Neuronal stem cell (in vitro differentiated cells): ENCODE measurements around the gene MYO16.

ENCODE experiments used
- DNase-seq: peaks from one replicate; pipeline ENCODE4 v3.0.0-alpha.2; 2013; ENCODE audit warnings: low spot score
- H2AFZ ChIP-seq: one replicate; pipeline ENCODE4 v1.6.1; 2013; ENCODE audit warnings: mild to moderate bottlenecking, low read length, inconsistent platforms
- H2AK5ac ChIP-seq: 2 replicates; pipeline ENCODE4 v1.6.1; 2013; ENCODE audit warnings: low read depth, mild to moderate bottlenecking, inconsistent platforms, low read length, moderate library complexity, mixed read lengths
- H2BK120ac ChIP-seq: 2 replicates; pipeline ENCODE4 v1.6.1; 2013; ENCODE audit warnings: low read depth, mild to moderate bottlenecking, inconsistent platforms, low read length, moderate library complexity, mixed read lengths
- H2BK12ac ChIP-seq: one replicate; pipeline ENCODE4 v1.6.1; 2013; ENCODE audit warnings: low read length, inconsistent platforms
- H2BK15ac ChIP-seq: 2 replicates; pipeline ENCODE4 v1.6.1; 2013; ENCODE audit warnings: mild to moderate bottlenecking, low read length, inconsistent platforms, mixed read lengths
- H2BK5ac ChIP-seq: one replicate; pipeline ENCODE4 v1.6.1; 2013; ENCODE audit warnings: inconsistent platforms, mild to moderate bottlenecking, low read length, moderate library complexity
- H3K14ac ChIP-seq: one replicate; pipeline ENCODE4 v1.6.1; 2013; ENCODE audit warnings: low read length, inconsistent platforms
- H3K18ac ChIP-seq: 2 replicates; pipeline ENCODE4 v1.6.1; 2013; ENCODE audit warnings: low read length, inconsistent platforms
- H3K23ac ChIP-seq: 2 replicates; pipeline ENCODE4 v1.6.1; 2013; ENCODE audit warnings: low read depth, mild to moderate bottlenecking, mixed read lengths, low read length, inconsistent platforms; ENCODE audit not compliant: poor library complexity
- H3K27ac ChIP-seq: replicated peaks from 3 replicates; pipeline ENCODE4 v1.5.1; 2013; ENCODE audit warnings: low read length, inconsistent platforms
- H3K27me3 ChIP-seq, 3 experiments: 2 replicates each; pipeline ENCODE4 v1.6.1; 2013; ENCODE audit warnings: low read length in 3 of 3, mild to moderate bottlenecking in 2 of 3, inconsistent platforms in 1 of 3, low read depth in 1 of 3, mixed read lengths in 1 of 3, moderate library complexity in 1 of 3; ENCODE audit not compliant: control insufficient read depth in 3 of 3, insufficient read depth in 3 of 3
- H3K36me3 ChIP-seq, 2 donors: replicated peaks in 1 of 2; 2 replicates each; pipeline ENCODE4 v1.6.1; 2013; ENCODE audit warnings: low read length in 2 of 2; ENCODE audit not compliant: control insufficient read depth in 2 of 2, insufficient read depth in 2 of 2
- H3K4ac ChIP-seq: 2 replicates; pipeline ENCODE4 v1.6.1; 2013; ENCODE audit warnings: inconsistent platforms, mild to moderate bottlenecking, low read length, moderate library complexity
- H3K4me1 ChIP-seq, 2 donors: 1 replicate in 1 of 2; 2 replicates in 1 of 2; pipeline ENCODE4 v1.6.1; 2013; ENCODE audit warnings: low read length in 2 of 2, low read depth in 1 of 2; ENCODE audit not compliant: control insufficient read depth in 2 of 2, insufficient read depth in 1 of 2
- H3K4me2 ChIP-seq: one replicate; pipeline ENCODE4 v1.6.1; 2013; ENCODE audit warnings: mild to moderate bottlenecking, low read length, inconsistent platforms; ENCODE audit not compliant: insufficient read depth, poor library complexity, severe bottlenecking
- H3K4me3 ChIP-seq, 2 donors: 2 replicates each; pipeline ENCODE4 v1.5.1; 2013; ENCODE audit warnings: low read length in 2 of 2, mild to moderate bottlenecking in 2 of 2, inconsistent platforms in 1 of 2, moderate library complexity in 1 of 2
- H3K79me1 ChIP-seq: one replicate; pipeline ENCODE4 v1.6.1; 2013; ENCODE audit warnings: low read depth, mild to moderate bottlenecking, inconsistent platforms, low read length, moderate library complexity
- H3K9ac ChIP-seq: one replicate; pipeline ENCODE4 v1.6.1; 2013; ENCODE audit warnings: mild to moderate bottlenecking, low read depth, low read length, inconsistent platforms; ENCODE audit not compliant: poor library complexity
- H3K9me3 ChIP-seq, 2 donors: replicated peaks in 1 of 2; 2 replicates each; pipeline versions ENCODE3 to v1.6.1; 2013; ENCODE audit warnings: low read length in 2 of 2, mild to moderate bottlenecking in 2 of 2, inconsistent platforms in 1 of 2, low read depth in 1 of 2, mixed read lengths in 1 of 2, moderate library complexity in 1 of 2; ENCODE audit not compliant: control insufficient read depth in 2 of 2, insufficient read depth in 1 of 2
- H4K8ac ChIP-seq: one replicate; pipeline ENCODE4 v1.6.1; 2013; ENCODE audit warnings: low read depth, mild to moderate bottlenecking, inconsistent platforms, low read length, moderate library complexity
- H4K91ac ChIP-seq: one replicate; pipeline ENCODE4 v1.6.1; 2013; ENCODE audit warnings: low read length, low read depth, mild to moderate bottlenecking, inconsistent platforms; ENCODE audit not compliant: poor library complexity
- WGBS, 2 donors: extraction: QIAGEN DNeasy Blood & Tissue Kit; methylation state at CpG; one replicate each; pipeline ENCODE4 v1.1.7; 2013; ENCODE audit warnings: missing lambda C conversion rate in 2 of 2, mixed read lengths in 1 of 2; ENCODE audit not compliant: insufficient read length in 2 of 2, insufficient replicate concordance in 1 of 2; ENCODE audit errors: extremely low coverage in 2 of 2; 5-methylcytosine and 5-hydroxymethylcytosine counted together

The MYO16 gene

GRCh38 chr13:108610507-108610906, 18.9 kb upstream of the MYO16 start:
- no CpG with 5 or more reads among the region's 4 CpGs for WGBS, 2 donors
- Histone ChIP-seq H3K27ac (no peak overlapping the region), H2BK120ac (no peak overlapping the region)

GRCh38 chr13:108615241-108615640, 14.2 kb upstream of the MYO16 start:
- Histone ChIP-seq H3K4me3 (no peak overlapping the region), H2BK15ac (no peak overlapping the region), H3K9me3 (no peaks in the 10 kb centered on the region), H3K4ac (no peak overlapping the region), H2BK12ac (no peak overlapping the region), H3K4me1 (peaks cover 7 to 22% of the 10 kb centered on the region in 2 donors), H3K36me3 (no peaks in the 10 kb centered on the region), H3K27me3 (no peaks in the 10 kb centered on the region), H3K23ac (no peak overlapping the region), H3K27ac (no peak overlapping the region), H4K8ac (no peak overlapping the region), H3K79me1 (no peaks in the 10 kb centered on the region), H2AFZ (no peak overlapping the region), H3K4me2 (no peak overlapping the region), H3K9ac (no peak overlapping the region), H2AK5ac (no peak overlapping the region), H2BK120ac (no peak overlapping the region), H2BK5ac (no peak overlapping the region), H4K91ac (no peak overlapping the region), H3K18ac (no peak overlapping the region), H3K14ac (no peak overlapping the region)
- no peak for DNase-seq
- no CpG with 5 or more reads among the region's 3 CpGs for WGBS, 2 donors

More at GRCh38 chr13:108610507-108610906, 18.9 kb upstream of the MYO16 start:
- Histone ChIP-seq H3K4me3 (no peak overlapping the region), H3K4me2 (no peak overlapping the region), H3K79me1 (no peaks in the 10 kb centered on the region), H2BK15ac (no peak overlapping the region), H3K14ac (no peak overlapping the region), H2AFZ (no peak overlapping the region), H3K9me3 (peaks cover 9 to 11% of the 10 kb centered on the region in 2 donors), H4K8ac (no peak overlapping the region), H3K4ac (no peak overlapping the region), H3K36me3 (no peaks in the 10 kb centered on the region), H2BK12ac (no peak overlapping the region), H3K27me3 (no peaks in the 10 kb centered on the region), H3K4me1 (no peaks in the 10 kb centered on the region), H2BK5ac (no peak overlapping the region), H4K91ac (no peak overlapping the region), H2AK5ac (no peak overlapping the region), H3K23ac (no peak overlapping the region), H3K9ac (no peak overlapping the region), H3K18ac (no peak overlapping the region)
- no peak for DNase-seq

GRCh38 chr13:108618233-108618632, 11.2 kb upstream of the MYO16 start:
- Histone ChIP-seq H3K27ac (no peak overlapping the region), H2AK5ac (no peak overlapping the region), H3K18ac (no peak overlapping the region), H3K14ac (no peak overlapping the region), H2BK15ac (no peak overlapping the region), H3K27me3 (no peaks in the 10 kb centered on the region), H3K79me1 (no peaks in the 10 kb centered on the region), H3K36me3 (no peaks in the 10 kb centered on the region), H3K4me3 (no peak overlapping the region), H3K23ac (no peak overlapping the region), H2AFZ (peak overlapping the region; percentile 58), H2BK12ac (no peak overlapping the region), H4K8ac (no peak overlapping the region), H3K4me2 (no peak overlapping the region), H4K91ac (no peak overlapping the region), H2BK5ac (no peak overlapping the region), H3K4me1 (peaks cover 8 to 22% of the 10 kb centered on the region in 2 donors), H2BK120ac (no peak overlapping the region), H3K9ac (no peak overlapping the region), H3K4ac (no peak overlapping the region), H3K9me3 (no peaks in the 10 kb centered on the region)
- WGBS, 2 donors = no CpG with 5 or more reads among the region's 1 CpG
- no peak for DNase-seq

GRCh38 chr13:108621462-108621861, 7.9 kb upstream of the MYO16 start:
- no peak overlapping the region for H3K9ac ChIP-seq
- H3K4me3 ChIP-seq = no peak overlapping the region
- H3K79me1 ChIP-seq = no peaks in the 10 kb centered on the region
- H3K14ac ChIP-seq = no peak overlapping the region
- peaks cover 8 to 20% of the 10 kb centered on the region in 2 donors for H3K4me1 ChIP-seq
- H2BK12ac ChIP-seq = no peak overlapping the region
- H4K91ac ChIP-seq = no peak overlapping the region
- no peak overlapping the region for H2BK120ac ChIP-seq
- no peak for DNase-seq
- H3K23ac ChIP-seq = no peak overlapping the region
- H2AFZ ChIP-seq = no peak overlapping the region
- H2AK5ac ChIP-seq = no peak overlapping the region
- H3K27ac ChIP-seq = no peak overlapping the region
- no peak overlapping the region for H3K4me2 ChIP-seq
- H3K27me3 ChIP-seq = no peaks in the 10 kb centered on the region
- H2BK5ac ChIP-seq = no peak overlapping the region
- H3K4ac ChIP-seq = no peak overlapping the region
- H3K36me3 ChIP-seq = no peaks in the 10 kb centered on the region
- peaks cover 0 to 5% of the 10 kb centered on the region in 2 donors for H3K9me3 ChIP-seq
- WGBS, 2 donors = no CpG with 5 or more reads among the region's 7 CpGs
- no peak overlapping the region for H4K8ac ChIP-seq
- H2BK15ac ChIP-seq = no peak overlapping the region
- H3K18ac ChIP-seq = no peak overlapping the region
